ENCODE results near the gene JPH4. TPM values are rescaled to one million over a fixed set of nuclear protein-coding genes. Genes with fewer than 3 reads are reported as not detected.

JPH4 gene
- total RNA-seq, 1 experiment from 2014 or later = 0.15 TPM

- no TSS peak for BruUV-seq (replicated peaks)
- POLR2A ChIA-PET = no interaction called here
Measured at GRCh38 chr14:23604148-23604547, 25.6 kb upstream of the JPH4 start.

More at GRCh38 chr14:23604148-23604547, 25.6 kb upstream of the JPH4 start:
- H3K27me3 ChIP-seq (ENCODE audit: insufficient read depth, low read length) = no peaks in the 10 kb centered on the region
- H3K27ac ChIP-seq (ENCODE audit: low read depth, low read length) = no peak overlapping the region
- H3K36me3 ChIP-seq (ENCODE audit: control insufficient read depth in 1 of 2, insufficient read depth in 2 of 2, low read length in 2 of 2) = no peaks in the 10 kb centered on the region
- RAD21 ChIA-PET (ENCODE audit: low non-redundant PET in 1 of 2, low total read pairs in 2 of 2, uncharacterized antibody in 2 of 2, unreplicated experiment in 2 of 2) = no interaction called here
- CTCF ChIA-PET = no interaction called here
- TF ChIP-seq EZH2phosphoT487 (IDR thresholded peaks at IDR 0.05; ENCODE audit: borderline replicate concordance) (no peak), FOSL1 (IDR thresholded peaks at IDR 0.05; ENCODE audit: low read depth) (no peak), ZFX (IDR thresholded peaks at IDR 0.05) (no peak), SRF (IDR thresholded peaks at IDR 0.05; ENCODE audit: low read depth) (no peak), TCF7L2 (IDR thresholded peaks at IDR 0.05; ENCODE audit: borderline replicate concordance, extremely low read depth, insufficient read depth, insufficient read length) (no peak), ELF1 (IDR thresholded peaks at IDR 0.05; ENCODE audit: borderline replicate concordance, low read depth) (no peak), EGR1 (IDR thresholded peaks at IDR 0.05; ENCODE audit: low read depth) (no peak), ZNF274 (IDR thresholded peaks at IDR 0.05; ENCODE audit: low read depth, low read length) (no peak), SIN3A (IDR thresholded peaks at IDR 0.05; ENCODE audit: low read depth) (no peak)
- TF ChIP-seq, protein P1, sequence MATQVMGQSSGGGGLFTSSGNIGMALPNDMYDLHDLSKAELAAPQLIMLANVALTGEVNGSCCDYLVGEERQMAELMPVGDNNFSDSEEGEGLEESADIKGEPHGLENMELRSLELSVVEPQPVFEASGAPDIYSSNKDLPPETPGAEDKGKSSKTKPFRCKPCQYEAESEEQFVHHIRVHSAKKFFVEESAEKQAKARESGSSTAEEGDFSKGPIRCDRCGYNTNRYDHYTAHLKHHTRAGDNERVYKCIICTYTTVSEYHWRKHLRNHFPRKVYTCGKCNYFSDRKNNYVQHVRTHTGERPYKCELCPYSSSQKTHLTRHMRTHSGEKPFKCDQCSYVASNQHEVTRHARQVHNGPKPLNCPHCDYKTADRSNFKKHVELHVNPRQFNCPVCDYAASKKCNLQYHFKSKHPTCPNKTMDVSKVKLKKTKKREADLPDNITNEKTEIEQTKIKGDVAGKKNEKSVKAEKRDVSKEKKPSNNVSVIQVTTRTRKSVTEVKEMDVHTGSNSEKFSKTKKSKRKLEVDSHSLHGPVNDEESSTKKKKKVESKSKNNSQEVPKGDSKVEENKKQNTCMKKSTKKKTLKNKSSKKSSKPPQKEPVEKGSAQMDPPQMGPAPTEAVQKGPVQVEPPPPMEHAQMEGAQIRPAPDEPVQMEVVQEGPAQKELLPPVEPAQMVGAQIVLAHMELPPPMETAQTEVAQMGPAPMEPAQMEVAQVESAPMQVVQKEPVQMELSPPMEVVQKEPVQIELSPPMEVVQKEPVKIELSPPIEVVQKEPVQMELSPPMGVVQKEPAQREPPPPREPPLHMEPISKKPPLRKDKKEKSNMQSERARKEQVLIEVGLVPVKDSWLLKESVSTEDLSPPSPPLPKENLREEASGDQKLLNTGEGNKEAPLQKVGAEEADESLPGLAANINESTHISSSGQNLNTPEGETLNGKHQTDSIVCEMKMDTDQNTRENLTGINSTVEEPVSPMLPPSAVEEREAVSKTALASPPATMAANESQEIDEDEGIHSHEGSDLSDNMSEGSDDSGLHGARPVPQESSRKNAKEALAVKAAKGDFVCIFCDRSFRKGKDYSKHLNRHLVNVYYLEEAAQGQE (IDR thresholded peaks at IDR 0.05; ENCODE audit: low read depth) = no peak
- no peak overlapping the region for H2AFZ ChIP-seq (ENCODE audit: low read depth, low read length, poor library complexity, severe bottlenecking)
- H3K9ac ChIP-seq (ENCODE audit: low read length) = no peak overlapping the region
- no peak for DNase-seq (ENCODE audit: low read depth, low spot score)
- no peaks in the 10 kb centered on the region for H3K79me2 ChIP-seq (ENCODE audit: insufficient read depth, low read length)
- H3K9me3 ChIP-seq (ENCODE audit: control insufficient read depth in 1 of 2, insufficient read depth in 1 of 2, low read depth in 1 of 2, low read length in 2 of 2) = no peaks in the 10 kb centered on the region
- H3K4me3 ChIP-seq (replicated peaks in 1 of 2; ENCODE audit: low read depth in 1 of 2, low read length in 2 of 2) = no peak overlapping the region
- ATAC-seq = no peak
- intact Hi-C loops (cut with micrococcal nuclease) = no loop called here
- H3K9me2 ChIP-seq (ENCODE audit: insufficient read depth) = no peaks in the 10 kb centered on the region
- peaks cover 0 to 6% of the 10 kb centered on the region in 2 experiments; a peak in 1 of 4 replicates for H3K4me1 ChIP-seq (ENCODE audit: control insufficient read depth in 1 of 2, insufficient read depth in 2 of 2, low read length in 2 of 2)
- H3K4me2 ChIP-seq (ENCODE audit: low read length) = no peak overlapping the region
- no peaks in the 10 kb centered on the region for H4K20me1 ChIP-seq (ENCODE audit: insufficient read depth)
